Measurements from ENCODE around the gene SRRM3.
"Not testable (repeated sequence)": the region's sequence is repeated elsewhere in the genome, so short reads cannot be mapped to it uniquely, and the experiment has no call there.

SRRM3 gene, protein sequence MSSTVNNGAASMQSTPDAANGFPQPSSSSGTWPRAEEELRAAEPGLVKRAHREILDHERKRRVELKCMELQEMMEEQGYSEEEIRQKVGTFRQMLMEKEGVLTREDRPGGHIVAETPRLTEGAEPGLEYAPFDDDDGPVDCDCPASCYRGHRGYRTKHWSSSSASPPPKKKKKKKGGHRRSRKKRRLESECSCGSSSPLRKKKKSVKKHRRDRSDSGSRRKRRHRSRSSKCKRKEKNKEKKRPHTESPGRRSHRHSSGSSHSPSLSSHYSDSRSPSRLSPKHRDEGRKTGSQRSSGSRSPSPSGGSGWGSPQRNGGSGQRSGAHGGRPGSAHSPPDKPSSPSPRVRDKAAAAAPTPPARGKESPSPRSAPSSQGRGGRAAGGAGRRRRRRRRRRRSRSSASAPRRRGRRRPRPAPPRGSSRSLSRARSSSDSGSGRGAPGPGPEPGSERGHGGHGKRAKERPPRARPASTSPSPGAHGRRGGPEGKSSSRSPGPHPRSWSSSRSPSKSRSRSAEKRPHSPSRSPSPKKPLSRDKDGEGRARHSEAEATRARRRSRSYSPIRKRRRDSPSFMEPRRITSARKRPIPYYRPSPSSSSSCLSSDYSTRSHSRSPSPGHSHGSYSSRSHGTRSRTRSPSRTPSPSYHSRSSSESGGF

DNA sequence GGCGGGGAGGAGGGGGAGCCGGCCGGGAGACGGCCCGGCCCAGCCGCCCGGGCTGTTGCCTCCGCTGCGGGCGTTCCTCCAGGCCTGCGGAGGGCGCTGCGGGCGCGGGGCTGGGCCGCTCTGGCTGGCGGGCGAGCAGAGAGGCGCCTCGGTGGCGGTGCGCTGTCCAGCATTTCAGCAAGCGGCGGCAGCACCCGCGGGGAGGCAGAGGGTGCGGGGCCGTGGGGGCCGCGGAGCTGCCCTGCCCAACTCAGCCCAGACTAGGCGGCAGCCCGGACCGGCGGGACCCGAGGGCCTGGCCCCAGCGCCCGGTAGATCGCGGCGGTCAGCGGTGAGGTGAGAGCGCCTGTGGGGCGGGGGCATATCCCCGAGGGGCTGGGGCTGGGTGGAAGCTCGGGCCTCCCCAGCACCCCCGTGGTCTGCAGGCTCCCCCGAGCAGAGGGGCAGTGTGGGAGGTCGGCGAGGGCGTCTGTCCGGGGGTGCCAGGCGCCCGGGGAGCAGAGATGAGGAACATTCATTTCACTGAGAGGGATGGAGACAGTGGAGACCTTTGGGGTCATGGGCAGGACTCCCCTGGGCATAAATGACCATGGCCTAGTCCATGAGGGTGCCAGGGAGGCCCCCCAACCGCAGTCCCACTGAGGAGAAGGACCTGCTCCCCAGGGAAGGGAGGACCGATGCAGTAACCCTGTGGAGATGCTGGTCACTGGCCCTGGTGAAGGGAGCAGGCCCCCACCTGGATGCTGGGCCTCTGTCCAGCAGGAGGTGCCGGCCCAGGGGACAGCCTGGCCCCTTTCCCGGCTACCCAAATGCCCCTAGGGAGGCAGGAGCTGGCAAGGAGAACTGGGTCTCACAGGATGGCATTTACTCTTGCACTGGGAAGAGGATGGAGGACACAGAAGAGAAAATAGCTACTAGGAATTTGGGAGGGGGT, at the start of gene SRRM3:
Gene SRRM3 (plus strand): TSS at position 165 of the 934 bp plus-strand sequence. CDS start 33,171 bp downstream, outside the sequence.
- peak; percentile 77 for DNase-seq

DNA sequence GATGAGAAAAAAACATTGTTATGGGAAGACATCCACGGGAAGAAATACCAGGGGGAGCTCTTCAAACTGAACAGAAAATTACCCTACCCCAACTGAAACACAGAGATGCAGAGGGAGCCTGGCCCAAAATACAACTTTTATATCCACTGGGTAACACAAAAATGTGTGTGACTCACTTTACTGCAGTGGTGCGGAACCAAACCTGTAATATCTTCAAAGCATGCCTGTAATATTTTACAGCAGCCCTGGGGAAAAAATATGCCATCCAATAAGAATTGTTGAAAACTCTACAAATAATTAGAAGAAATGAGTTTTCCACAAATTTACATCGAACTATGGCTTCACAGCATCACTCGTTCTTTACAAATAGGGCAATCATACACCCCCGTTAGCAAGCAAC, 49.8 kb upstream of the SRRM3 start:
- no peak for DNase-seq

DNA sequence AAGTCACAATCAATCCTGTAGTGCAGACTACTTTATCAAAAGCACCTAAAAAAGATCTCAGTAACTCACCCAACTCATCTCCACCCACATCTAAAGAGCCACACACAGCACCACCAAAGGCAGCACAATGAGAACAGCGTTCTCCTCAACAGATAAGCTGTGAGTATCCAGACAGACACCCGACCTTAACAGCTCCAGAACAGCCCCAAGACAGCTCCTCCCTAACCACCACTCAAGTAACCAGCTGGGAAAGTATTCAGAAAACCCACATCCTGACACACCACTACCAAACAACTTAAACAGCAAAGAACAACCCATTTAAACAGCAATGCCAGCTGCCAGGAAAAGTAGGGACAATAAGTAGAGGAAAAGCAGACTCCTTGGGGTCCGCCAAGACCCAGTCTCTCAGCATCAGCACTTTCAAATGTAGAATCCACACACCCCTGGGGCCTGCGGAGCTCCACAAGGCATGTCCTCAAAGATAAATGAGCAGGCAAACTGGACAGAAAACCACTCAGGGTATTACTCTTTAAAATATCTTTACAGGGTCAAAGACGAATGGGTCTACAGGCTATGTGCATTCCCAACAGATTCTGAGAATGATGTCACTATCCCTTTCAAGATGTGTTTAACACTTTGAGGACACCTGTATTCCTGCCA, 48.0 kb upstream of the SRRM3 start:
- DNase-seq, result peak; percentile 50

DNA sequence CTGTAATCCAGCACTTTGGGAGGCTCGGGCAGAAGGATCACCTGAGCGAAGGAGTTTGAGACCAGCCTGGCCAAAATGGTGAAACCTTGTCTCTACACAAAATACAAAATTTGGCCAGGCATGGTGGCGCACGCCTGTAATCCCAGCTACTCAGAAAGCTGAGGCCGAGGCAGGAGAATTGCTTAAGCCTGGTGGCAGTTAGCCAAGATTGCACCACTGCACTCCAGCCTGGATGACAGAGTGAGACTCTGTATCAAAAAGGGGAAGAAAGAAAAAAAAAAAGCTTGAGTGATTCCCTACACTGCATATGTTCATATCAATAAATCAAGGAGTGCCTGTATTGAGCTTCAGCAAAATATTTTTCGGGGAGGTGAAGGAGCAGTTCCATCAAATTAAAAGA, 45.8 kb upstream of the SRRM3 start:
- peak; percentile 66 for DNase-seq

DNA sequence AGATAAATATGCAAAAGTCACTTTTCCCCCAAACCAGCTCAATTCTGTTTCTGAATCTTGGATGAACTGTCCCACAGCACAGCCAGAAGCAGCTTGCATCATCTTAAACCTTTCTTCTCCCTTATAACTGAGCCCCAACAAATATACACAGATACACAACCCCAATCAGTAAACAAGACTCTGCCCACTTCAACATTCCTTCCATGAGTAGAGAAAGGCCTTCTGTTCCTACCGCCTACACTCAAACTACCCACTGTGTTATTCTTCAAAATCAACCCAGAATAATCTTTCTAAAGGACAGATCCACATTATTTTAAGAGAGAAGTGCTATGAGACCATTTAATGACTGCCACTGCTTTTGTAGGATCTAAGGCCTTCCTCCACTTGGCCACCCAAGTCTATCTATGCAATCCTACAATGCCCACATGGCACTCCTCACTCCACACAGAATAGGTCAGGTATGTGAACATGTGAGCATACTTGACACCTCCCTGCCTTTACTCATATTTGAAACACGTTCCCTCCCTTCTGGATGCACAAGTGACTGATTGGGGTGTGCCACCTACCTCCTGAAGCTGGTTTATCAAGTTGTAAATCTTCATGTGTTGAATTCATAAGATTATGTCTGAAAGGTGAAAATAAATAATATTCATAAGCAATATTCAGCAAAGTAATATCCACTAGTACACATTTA, 44.6 kb upstream of the SRRM3 start:
- DNase-seq, result not testable (repeated sequence)

DNA sequence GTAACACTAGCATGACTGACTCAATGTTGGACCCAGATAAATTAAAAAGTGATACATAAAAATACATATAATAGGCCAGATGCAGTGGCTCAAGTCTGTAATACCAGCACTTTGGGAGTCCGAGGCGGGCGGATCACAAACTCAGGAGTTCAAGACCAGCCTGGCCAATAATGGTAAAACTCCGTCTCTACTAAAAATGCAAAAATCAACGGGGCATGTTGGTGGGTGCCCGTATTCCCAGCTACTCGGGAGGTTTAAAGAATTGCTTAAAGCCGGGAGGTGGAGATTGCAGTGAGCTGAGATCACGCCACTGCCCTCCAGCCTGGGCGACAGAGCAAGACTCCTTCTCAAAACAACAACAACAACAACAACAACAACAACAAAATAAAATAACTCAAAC, 43.3 kb upstream of the SRRM3 start:
- DNase-seq, result not testable (repeated sequence)

DNA sequence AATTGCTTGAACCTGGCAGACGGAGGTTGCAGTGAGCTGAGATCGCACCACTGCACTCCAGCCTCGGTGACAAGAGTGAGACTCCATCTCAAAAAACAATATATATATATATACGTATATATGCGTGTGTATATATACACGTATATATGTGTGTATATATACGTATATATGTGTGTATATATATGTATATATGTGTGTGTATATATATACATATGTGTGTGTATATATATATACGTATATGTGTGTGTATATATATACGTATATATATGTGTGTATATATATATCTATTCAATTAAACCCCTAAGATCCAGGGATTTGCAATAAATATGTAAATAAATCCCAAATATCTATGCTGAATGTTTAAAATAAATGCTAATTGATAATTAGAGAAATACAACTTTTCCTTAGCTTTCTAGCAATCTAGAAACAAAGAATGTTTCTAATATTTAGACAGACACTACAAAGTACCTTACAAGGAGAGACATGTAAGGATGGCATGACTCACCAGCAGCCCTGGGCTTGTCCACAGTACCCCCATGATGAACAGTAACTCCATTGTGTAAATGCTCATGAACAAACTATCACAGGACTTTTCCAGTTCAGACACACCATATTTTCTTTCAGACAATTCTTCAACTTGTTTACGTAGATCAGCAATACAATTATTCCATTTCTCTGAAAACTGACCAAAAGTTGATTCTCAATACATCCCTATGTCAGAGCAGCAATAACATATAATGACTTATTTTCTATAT, 39.1 kb upstream of the SRRM3 start:
- DNase-seq, result not testable (repeated sequence)

DNA sequence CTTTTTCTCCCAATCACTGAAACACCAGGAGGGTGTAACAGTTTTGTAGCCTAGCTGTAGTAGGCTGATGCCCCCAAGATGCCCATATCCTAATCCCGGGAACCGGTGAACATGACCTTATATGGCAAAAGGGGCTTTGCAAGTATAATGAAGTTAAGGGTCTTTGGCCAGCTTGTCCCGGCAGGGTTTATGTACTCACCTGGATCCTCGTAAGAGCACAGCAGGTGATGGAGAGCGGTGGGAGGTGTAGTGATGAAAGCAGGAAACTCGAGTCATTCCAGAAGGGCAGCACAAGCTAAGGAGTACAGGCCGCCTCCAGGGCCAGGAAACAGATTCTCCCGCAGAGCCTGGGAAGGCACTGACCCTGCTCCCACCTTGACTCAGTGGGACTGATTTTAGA, 37.9 kb upstream of the SRRM3 start:
- not testable (repeated sequence) for DNase-seq

DNA sequence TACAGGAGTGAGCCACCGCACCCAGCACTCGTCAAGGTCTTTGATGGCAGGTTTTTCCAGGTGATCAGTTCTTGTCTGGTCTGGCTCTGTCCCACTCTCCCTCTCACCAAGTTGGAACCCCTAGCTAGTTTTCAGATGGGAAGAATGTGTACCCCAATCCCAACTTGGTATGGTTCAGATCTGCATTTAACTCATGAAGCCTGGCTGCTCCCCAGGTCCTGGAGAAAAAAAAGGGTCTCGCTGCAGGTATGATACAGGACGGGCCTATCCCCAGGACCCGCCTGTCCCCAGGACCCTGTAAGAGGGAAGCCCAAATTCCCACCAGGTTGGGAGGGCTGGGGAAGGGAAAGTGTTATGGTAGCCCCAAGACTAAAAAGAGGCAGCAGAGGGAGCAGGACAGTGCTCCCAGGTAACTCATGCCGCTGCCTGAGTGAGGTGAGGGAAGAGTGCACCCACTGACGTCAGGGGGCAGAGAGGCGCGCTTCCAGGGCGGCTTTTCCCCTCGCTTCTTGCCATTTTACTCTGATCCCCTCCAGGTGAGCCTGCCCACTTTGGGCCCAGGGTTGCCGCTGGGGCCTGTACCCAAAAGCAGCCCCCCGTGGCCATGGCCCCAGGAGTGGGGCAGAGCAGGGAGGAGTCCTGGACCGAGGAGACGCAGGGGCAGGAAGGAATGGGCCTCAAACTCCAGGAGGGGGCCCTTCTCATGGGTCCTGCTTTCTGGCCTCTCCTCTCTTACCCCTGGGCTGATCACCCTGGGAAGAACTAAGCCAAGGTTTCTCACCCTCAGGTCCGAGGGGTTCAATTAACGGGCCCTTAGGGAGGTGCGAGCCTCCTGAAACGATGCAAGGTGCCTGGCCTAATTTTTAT, 36.4 kb upstream of the SRRM3 start:
- DNase-seq, result no peak

DNA sequence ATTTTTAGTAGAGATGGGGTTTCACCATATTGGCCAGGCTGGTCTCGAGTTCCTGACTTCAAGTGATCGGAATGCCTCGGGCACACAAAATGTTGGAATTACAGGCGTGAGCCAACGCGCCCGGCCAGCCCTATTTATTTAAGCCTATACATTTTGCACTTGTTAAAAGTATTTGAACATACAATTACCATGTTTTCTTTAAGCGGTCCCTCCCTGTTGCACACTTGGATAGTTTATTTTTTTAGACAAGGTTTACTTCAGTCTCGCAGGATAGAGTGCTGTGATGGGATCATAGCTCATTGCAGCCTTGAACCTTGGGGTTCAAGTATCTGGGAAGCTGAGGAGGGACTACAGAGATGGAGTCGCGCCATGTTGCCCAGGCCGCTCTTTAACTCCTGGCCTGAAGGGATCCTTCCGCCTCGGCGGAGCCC, 35.7 kb upstream of the SRRM3 start:
- DNase-seq, result no peak

DNA sequence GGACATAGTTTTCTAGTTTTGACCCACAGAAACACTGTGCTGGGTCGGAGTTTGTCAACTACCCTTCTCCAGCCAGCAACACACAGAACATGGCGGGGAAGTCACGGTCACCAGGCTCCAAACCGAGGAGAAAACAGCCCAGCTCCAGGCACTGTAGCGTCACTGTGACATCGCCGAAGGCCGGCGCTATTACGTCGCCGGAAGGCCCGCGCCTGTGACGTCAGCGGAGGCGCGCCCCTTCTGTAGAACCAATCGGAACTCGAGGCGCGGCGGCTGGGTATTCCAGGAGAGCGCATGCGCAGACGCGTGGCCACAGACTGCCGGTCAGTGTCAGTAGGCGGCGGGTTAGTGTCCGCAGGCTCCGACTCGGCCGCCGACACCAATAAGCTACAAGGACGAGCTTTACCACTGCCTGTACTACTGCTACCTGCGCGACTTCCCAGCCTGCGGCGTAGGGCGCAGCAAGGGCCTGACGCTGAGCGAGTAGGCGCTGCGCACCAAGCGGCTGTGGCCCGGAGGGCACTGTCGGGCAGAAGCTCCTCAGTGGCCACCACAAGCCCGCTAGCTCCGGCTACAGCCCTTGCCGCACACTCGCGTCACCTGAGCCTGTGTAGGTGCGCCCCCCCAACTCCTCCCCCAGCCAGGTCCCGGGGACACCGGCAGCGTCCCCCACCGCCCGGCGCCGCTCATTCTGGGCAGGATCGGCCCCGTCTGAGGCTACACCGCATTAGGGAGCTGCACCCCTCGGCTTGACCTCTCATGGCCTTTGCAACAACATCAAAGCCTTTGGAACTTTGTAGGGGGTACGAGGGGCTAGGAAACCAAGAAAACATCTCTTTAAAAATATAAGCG, 35.1 kb upstream of the SRRM3 start:
- peak; percentile 96 for DNase-seq

DNA sequence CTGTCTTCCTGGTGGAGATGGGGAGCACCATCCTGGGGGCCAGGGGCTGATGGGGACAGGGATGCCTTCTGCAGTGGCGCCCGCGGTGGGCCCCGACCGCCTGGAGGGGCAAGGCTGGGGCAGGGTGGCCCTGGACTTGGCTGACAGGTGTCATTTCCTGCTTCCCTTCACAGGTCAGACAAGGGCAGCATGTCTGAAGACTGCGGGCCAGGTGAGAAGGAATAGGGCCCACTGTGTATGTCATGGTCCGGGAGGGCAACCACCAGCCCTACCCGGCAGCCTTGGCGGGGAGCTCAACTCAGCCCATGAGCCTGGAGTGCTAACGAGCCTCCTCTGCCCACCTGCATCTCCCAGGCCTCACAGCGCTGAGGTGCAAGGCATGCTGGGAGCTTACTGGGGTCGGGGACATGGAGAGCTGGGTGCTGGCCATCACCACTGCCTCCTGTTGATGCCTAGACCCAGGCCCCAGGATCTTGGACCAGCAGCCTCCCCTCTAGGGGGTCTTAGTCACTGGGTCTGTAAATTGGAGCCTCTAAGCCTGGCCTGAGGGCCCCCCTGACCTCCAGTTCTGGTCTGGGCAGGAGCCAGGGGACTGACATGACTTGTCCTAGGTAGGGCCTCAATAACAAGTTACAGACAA, 28.0 kb upstream of the SRRM3 start:
- DNase-seq, result no peak

DNA sequence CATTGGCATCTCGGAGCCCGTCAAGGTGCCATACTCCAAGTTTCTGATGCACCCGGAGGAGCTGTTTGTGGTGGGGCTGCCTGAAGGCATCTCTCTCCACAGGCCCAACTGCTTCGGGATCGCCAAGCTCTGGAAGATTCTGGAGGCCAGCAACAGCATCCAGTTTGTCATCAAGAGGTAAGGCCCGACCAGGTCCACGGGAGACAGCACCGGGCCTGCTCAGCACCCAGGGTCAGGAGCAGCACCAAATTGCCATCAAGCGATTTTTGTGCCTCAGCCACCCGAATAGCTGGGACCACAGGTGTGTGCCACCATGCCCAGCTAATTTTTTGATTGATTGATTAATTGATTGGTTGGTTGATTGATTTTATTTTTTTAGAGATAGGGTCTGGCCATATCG, 24.7 kb upstream of the SRRM3 start:
- DNase-seq, result not testable (repeated sequence)

DNA sequence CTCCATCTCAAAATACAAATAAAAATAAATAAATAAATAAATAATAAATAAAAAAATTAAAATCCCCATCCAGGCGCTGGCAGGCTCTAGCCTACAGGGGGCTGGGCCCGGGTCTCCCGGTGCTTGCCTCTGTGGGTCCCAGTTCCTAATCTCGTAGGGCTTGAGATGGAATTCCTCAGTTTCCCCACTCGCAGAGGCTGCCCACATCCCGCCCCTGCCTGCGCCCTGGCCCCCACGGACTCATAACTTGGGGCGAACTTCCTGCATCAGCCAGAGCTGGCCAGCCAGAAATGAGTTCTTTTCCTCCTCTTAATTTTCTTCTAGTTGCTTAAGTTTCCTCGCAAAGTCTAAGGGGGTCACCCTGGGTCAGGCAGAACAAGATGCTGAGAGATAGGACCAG, 22.0 kb upstream of the SRRM3 start:
- DNase-seq, result no peak

DNA sequence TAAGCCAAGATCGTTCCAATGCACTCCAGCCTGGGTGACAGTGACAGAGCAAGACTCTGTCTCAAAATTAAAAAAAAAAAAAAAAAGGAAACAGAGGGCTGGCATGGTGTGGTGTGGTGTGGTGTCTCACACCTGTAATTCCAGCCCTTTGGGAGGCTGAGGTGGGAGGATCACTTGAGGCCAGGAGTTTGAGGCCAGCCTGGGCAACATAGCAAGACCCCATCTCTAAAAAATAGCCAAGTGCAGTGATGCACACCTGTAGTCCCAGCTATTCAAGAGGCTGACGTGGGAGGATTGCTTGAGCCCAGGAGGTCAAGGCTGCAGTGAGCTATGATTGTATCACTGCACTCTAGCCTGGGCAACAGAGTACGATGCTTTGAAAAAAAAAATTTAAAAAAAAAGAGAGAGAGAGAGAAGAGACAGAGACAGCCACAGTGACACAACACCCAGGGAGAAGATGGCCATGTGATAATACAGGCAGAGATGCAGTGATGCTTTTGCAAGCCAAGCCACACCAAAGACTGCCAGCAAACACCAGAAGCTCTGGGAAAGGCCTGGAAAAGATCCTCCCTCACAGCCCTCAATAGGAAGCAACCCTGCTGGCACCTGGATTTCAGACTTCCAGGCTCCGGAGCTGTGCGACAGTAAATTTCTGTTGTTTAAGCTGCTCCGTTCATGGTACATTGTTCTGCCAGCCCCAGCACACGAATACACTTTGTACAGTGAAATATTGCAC, 19.3 kb upstream of the SRRM3 start:
- no peak for DNase-seq

DNA sequence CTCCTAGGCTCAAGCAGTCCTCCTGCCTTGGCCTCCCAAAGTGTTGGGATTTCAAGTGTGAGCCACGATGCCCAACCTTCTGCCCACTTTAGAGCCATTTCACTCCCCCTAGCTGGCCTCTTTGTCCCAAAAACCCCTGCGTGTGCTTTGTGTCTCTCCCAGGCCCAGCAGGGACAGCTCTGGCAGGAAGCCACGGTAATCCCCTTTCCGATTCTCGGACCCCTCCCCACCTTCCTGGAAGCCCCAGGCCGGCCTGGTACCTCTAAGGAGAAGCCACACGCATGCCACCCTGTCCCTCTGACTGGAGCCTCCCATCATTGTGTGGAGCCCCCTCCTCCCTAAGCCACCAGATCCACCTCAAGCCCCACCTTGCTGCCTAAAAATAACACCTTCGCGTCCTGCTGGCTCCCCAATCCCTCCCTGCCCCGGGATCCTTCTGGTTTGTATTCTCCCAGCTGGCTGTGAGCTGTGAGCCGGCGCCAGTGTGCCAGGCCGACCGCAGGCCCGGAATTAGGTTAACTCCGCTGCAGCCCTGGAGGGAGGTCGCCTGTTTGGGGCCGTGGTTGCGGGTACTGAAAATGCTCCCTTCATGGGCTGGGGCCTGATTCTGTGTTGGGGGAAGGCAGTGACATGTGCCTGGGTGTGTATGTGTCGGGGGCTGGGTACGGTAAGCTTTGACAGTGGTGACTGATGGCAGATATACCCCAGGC, 16.4 kb upstream of the SRRM3 start:
- no peak for DNase-seq

DNA sequence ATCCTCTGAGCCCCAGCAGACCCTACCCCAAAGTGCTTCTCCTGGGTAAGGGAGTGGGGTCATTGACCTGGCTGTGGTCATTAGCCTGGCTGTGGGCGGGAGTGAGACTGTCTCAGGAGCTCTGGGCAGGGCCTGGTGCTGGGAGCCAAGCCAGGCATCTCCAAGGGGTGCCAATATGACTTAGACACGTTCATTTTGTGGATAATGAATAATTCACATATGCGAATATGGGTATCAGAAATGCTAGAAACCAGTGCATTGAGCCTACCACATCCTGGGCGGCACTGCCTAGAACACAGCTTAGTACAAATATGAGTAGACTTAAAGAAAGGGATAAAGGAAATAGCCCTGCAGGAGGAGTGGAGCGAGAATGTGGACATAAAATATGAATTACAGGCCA, 14.4 kb upstream of the SRRM3 start:
- DNase-seq, result no peak
